ENCODE results near the gene TMTC2.

TMTC2 gene

DNA sequence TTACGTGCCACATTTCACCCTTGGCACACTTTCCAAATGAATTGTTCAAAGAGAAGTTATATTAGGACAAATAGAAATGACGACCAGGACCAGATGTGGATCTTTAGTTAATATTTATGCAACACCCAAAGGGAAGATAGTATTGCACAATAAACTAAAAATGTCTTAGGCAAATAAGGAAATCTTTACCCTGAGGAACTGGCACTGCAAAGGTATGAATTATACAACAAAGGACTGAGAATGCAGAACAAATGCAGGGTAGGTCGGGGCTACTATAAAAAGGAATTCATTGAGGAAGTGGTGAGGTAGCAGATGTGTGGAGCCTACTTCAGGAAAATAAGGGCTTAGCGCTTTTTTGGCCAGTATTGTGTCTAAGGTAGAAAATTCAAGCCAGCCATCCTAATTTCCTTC, 3.9 kb upstream of the TMTC2 start:
- DNase-seq: peak in 2 of 3 donors; percentile 36 to 46

DNA sequence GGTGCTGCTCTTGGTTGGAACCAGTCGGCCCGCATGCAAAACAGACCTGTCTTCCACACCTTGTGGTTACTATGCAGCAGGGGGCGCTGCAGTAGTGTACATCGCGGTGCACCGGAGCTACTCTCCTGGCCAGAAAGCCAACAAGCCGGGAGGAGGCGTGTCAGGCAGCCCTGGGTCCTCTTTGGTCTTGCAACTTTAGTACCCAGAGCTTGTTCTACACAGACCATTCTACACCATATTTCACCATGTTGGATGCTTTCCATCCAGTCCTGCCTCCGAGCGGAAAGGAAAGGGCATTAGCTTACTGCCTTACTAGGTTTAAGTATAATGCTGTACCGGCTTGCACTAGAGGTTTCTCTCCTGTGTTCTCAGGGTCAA, 927 bp upstream of the TMTC2 start:
- DNase-seq: peak; percentile 90 to 96 (median 94)

DNA sequence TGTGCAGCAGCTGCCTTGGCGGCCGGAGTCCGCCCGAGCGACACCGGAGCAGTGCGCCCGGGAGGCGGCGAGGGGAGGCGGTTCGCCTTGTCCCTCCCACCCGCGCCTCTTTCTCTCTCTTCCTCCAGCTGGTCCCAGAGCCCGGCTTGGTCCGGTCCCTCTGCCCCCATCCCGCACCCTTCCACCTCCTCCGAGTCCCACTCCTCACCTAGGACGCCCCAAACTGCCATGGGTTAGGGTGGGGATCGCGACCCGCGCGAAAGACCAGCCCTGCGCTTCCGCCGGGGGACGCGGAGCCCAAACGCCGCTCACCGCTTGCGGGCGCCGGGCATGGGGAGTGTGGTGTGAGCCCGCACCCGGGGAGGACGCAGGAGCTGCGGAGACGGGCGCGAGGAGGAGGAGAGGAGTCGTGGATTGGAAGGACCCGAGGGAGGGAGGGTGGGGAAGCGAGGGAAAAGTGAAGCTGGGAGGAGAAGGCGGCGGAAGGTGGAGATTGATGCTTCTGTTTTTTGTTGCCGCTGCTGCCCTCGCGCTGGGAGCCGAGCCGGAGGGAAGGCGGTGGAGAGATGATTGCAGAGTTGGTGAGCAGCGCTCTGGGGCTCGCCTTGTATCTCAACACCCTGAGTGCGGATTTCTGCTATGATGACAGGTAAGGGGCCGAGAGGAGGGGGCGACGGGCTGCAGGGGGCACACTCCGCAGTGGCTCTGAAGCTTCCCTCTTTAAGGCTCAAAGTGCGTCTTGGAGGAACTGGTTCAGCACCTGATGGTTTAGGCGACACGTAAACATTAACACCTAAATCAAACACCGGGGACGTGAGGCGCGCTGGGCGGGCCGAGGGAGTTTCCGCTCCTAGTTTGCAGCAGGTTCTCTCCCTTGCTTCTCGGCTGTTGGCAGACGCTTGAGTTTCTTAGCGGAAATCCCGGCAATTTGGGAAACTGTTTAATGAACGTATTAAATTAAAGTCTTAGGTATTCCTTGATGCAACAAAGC, 610 bp downstream of the TMTC2 start:
- DNase-seq: peak; percentile 26 to 44 (median 41)

DNA sequence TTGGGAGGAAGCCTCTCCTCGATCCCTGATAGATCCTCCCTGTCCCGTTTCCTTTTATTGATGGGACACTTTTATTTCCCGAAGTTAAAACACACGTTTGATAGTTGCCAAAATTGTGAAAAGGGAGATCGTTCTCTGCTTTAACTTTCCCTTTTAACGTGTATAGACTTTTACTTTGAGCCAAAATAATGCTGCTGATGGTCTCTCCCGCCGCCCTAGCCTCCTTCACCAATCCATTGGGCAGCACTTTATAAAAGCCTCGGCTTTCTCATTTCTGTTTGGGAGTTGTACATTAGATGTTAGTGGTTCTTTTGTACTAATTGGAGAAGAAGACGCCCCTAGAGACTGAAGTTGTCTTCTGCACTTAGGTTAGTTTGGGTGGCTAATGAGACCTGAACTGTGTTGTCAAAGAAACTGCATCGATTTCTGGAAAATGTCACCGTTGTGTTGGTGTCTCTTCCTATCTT, 1.4 kb downstream of the TMTC2 start:
- DNase-seq: peak in 2 of 3 donors; percentile 14 to 31

DNA sequence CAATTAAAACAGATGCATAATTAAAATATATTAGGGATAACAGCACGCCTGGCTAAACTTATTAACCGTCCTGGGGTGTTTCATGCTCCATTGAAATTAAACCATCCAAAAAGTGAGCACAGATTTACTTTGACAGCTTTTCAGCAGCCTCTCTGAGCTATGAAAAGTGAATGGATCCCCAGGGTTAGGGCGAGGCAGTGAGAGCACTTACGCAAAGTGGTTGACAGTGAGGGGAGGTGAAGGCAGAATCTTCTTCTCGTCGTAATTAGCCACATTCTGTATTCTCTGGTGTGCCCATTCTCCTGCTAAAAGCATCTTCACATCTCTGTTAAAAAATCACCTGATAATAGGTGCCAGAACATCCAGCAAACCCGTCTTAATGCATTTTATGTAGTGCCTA, 1.9 kb downstream of the TMTC2 start:
- DNase-seq: no peak

DNA sequence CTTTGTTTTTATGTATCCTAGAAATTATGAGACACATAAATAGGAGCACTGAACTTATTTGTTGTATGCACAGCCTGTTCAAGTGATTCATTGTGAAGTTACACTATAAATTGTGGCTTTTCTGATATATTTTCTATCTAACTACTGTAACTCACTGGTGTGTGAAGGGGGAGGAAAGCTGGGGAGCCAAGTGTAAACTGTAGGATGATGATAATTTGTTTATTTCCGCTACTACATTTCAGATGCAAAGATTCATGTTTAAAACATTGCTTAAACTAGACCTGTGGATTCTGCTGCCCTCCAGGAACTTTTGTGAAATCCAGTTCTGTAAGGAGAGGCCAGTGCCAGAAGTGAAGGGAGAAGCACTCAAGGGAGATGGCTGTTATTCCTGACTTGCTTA, 3.3 kb downstream of the TMTC2 start:
- DNase-seq: no peak

DNA sequence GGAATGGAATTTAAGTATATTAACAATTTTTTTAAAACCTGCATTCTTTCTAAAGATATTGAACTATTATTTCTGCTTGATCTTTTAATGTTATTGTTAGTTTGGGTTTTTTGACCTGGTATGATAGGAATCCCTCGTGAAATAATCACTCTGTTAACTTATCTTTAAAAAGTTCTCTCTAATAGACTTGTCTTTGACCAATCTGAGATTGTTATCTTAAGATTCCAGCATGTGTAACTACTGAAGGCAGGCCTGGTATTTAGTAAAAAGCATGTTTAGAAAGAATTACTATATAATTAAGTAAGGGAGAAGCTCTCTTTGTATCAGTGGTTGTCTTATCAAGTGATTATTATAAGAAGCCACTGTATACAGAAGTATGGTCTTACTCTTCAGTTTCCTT, 4.8 kb downstream of the TMTC2 start:
- DNase-seq: no peak

DNA sequence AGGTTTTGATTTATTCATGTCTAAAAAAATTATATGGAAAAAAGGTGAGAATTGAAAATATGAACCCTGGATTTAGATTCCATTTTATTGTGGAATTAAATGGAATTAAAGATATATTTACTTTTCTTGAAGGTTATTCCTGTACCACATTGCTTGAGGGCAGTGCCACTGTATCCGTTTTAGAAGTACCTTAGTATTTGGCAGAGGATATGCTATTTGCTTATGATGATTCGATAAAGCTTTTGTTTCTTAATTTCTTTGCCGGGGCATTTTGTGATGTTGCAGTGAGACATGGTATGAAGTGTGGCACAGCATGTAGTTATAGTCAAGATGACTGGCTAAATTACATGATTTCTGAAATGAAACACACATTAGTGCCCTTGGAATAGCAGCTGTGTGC, 7.6 kb downstream of the TMTC2 start:
- no peak for DNase-seq

DNA sequence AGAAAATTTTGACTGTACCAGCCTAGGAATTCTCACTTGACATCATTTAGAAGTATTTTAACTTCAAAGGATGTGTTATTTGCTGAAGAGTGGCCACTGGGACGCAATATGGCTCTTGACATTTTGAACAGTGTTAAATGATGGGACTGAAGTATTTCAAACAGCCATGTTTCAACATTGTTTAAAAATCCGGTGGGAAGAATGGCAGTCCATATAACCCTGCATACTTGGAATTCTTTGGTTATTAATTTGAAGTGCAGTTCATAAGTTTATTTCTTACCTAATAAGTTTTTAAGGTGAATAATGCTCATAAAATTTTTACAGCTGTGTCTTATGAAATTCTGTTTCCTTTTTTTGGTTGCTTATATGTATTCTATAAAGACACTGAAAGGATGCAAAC, 8.3 kb downstream of the TMTC2 start:
- no peak for DNase-seq

DNA sequence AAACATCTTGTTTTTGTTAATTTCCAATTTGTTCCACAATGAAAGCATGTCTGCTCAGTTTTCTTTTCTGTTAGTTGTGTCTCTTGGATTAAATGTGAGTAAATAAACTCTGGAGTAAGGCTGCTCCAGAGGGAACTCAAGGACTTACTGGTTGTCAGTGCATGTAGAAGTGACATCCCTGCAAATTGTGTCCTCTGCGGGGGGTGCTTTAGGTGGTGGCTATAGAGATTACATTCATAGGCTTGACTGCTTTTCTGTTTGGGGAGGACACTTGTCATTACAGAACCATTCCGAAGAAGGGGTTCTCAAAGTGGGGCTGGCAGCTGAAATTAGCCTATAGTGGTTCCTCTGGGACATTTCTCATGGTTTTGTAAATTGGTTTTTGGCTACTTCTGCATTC, 8.8 kb downstream of the TMTC2 start:
- no peak for DNase-seq

DNA sequence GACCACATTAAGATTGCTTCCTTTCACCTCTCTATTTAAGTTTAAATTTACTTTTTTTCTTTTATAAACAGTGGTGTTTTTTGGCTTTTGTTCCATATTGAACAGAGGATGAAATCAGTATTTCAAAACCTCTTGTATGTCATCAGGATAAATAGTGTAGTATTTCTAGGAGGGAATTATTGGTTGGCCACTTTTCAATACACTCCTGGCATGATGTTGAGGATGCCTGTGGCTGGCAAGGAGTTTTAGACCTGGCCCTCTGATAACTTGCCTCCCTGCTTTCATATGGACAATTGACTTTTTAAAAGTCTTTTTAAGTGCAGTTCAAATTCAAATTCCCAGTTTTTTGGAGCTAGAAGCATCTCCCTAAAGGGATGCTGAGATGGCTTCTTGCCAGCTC, 9.8 kb downstream of the TMTC2 start:
- no peak for DNase-seq

DNA sequence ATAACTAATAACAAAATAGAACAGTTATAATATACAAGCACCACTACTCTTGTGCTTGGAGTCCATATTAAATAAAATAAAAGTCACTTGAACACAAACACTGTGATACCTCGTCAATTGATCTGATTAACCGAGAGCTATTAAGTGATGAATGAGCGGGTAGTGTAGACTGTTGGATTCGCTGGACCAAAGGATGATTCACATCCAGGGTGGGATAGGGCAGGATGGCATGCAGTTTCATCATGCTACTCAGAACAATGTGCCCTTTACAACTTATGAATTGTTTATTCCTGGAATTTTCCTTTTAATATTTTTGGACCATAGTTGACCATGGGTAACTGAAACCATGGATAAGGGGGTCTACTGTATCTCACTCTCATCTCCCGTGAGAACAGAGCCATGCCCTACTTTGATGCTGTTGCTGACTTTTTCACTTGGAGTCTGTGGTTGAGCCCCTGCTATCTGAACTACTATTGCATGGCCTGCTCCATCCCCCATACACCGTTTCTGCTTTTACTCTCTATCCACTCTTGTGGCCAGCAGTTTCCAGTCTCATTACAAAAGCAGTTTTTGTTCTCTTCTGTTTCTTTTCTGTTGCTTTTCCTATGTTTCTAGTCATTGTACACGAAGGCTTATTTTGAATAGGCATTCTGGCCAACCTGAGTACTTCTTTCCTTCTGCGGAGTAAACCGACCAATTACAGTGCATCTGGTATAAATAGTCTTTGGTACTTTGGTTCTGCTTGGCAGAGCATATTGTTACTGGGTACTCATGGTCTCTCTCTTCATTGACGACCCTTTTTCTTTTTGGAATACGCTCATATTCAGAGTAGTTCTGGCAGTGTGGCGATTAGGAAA, 12.2 kb downstream of the TMTC2 start:
- DNase-seq: no peak

DNA sequence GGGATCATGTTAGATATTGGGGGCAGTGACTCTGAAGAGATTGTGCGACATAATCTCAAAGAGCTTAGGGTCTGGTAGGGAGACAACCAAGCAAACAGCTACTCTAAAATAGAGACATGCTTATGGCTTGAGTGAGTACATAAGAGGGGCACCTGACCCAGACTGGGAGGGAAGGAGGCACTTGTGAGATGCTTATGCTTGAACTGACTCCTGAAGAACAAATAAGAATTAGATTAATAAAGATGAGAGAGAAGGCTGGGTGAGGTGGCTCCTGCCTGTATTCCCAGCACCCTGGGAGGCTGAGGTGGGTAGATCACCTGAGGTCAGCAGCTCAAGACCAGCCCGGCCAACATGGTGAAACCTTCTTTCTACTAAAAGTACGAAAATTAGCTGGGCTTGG, 19.1 kb downstream of the TMTC2 start:
- DNase-seq: no peak

DNA sequence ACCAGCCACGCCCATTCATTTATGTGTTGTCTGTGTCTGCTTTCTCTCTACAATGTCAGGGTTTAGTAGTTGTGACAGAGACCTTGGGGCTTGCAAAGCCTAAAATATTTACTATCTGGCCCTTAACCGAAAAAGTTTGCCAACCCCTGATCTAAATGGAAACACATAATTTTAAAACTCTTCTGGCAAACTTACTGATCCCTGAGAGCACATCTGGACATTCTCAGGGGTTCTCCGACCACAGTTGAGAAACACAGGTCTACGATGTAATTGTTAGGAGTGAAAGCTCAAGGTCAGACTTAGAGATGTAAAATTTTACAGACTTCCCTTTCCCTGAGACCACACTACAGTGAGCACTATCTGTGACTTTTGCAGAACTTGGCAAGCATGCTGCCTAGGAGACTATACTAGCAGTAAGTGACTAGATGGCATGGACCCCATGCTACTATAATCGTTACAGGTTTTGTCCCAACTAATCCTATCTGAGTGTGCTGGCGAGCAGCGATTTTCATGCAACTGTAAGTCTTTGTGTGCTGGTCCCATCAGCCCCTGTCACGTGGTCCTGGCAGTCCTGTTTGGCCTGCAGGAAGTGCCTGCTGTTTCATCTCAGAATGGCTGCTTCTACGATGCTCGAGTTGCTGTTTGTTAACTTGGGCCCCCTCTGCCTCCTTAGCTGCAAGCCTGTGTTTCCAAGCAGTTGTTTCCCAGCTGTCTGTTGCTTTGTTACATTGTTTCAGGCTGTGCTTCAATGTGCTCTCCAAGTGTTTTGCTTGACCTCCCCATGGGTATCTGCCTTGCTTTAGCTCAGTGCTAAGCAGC, 21.6 kb downstream of the TMTC2 start:
- DNase-seq: no peak

DNA sequence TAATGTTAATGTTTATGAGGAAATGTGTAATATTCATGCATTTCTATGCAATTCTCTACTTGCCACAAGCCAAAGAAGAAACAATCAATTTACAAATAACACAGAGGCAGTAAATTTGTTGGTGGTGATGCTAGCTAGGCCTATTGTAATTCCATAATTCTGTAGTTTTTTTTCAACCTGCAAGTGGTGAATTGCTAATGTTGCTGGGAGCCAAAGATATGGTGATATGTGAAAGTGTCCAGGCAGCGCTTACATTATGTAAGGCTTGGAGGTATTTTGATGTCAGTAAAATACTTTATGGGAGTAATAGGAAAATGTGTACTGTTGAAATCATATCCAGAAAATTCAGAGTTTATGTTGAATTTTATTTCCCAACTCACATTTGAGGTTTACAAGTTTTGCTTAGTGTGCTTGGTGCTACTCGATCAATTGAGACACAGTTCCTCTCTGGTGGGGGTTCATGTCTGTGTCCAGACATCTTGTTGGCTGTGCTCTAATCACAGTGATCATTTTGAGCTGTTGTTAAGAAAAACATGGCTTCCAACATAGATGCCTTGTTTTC, 23.2 kb downstream of the TMTC2 start:
- no peak for DNase-seq

DNA sequence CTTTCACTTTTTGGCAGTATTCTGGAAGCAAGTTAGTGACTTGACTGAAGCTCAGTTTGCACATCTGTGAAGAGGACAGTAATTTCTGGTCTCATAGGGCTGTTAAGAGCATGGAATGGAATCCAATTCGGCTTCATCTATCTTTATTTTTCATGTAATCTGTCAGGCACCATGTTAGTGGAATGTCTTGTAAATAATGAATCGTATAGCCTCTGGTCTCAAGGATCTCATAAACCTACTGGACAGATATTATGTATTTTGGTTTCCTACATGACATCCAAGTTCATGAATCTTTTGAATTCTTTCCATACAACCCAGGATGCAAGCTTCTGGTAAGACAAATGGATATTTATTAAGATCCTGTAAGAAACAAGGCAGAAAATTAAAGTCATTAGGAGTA, 24.0 kb downstream of the TMTC2 start:
- DNase-seq: no peak

DNA sequence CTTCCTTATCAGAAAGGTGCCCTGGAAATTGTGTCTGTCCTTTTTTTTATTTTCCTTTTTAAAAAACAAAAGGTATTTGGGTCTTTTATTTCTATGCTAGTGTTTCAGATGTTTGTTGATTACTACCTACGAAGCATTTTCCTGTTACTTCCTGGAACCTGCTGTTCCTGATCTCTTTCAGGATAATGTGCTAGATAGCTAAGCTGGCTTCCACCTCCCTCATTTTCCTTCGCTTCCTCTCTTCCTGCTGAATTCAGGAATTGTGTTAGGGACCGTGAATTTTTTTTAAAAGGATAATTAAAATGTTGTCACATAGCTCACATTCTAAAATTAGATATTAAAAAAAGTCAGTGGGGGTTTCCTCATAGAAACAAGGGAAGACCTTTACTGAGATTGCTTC, 27.7 kb downstream of the TMTC2 start:
- no peak for DNase-seq

DNA sequence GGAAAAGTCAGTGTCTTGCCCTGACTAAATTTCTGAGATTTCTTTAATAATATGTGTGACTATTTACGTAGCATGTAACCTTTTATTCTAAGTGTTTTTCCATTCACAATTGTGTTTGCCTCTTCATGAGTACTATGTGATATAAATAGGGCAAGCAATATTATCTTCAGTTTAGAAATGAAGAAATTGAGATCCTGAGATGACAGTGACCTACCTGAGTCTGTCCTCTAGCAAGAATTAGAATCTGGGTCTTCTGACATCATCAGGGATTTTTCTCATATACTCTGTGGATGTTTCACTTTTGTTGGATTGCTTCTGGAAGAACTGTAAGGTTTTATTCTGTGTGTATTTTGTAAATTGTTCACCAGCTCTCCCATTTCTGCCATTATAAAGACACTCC, 35.0 kb downstream of the TMTC2 start:
- no peak for DNase-seq

DNA sequence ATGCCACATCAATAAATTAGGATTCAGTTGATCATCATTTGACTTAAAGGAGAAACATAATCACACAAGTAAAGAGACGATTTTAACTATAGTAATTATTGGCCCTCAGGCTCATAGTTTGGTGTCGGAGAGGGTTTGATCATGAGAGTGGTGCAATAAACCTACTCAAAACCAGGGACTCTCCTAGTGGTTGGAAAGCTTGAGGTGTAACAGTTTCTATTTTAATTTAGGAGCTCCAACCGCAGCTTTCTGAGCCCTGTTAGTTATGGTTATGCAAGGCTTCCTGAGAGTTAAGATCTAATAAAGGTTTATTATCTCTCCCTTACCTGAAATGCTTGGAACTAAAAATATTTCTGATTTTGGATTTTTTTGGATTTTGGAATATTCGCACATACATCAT, 36.4 kb downstream of the TMTC2 start:
- no peak for DNase-seq

DNA sequence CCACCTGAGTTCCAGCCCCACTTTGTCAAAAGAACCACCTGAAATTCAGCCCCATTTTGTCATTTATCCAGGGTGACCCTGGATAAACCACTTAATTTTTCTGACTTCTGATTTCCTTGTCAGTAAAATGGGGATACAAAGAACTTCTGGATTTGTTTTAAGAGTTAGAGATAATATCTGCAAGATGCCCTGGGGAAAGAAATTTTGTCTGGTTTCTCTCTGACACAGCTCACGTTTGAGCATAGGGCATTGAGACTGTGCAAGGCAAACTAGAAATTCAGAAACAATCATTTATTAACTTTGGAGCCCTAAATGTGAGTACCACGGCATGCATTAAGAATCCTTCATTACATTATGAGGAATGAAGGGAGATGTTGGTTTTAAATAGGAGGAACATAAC, 37.2 kb downstream of the TMTC2 start:
- DNase-seq: no peak

DNA sequence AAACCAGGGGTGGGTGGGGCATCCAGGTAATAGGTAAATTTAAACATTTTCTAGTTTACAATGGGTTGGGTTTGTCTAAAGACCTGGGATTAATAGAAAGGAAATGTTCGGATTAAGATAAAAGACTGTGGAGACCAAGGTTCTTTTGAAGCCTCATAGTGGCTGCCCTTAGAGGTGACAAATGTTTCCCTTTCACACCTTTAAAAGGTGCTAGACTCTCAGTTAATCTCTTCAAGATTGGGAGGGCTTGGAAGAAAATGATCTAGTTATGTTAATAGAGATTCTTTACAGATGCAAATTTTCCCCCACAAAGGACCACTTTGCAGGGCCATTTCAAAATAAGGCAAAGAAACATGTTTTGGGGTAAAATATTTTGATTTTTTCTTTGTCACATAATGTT, 39.0 kb downstream of the TMTC2 start:
- DNase-seq: no peak

DNA sequence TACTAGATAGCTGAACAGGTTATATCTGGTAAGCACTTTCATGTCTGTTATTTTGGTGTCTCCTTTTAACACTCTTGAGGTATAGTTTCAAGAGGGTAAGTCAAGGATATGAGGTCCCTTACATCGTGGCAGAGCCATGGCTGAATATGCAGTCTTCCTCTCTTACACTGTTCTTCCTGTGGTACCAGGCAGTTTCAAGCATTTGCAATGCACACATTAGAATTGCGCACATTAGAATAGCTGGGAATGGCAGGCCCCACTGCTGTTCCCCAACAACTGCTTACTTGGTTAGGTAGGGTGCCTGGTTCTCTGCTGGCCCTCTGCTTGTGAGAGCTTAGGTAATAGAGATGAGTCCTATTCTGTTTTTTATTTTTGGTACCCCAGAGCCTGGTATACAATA, 41.2 kb downstream of the TMTC2 start:
- no peak for DNase-seq

DNA sequence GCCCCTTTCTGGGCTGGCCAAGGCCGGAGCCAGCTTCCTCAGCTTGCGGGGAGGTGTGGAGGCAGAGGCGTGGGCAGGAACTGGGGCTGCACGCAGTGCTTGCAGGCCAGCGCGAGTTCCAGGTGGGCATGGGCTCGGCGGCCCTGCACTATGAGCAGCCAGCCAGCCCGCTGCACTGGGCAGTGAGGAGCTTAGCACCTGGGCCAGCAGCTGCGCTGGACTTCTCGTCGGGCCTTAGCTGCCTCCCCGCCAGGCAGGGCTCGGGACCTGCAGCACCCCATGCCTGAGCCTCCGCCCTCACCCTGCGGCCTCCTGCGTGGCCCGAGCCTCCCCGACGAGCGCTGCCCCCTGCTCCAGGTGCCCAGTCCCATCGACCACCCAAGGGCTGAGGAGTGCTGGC, 42.0 kb downstream of the TMTC2 start:
- DNase-seq: no peak

All from suppressor macrophage treated with lipopolysaccharide for 1 hour (primary cell).